ENCODE measurements around the gene VCAN. TPM values are rescaled to one million over a fixed set of nuclear protein-coding genes. Genes with fewer than 3 reads are reported as not detected.
A peak's percentile ranks its signal among the peaks of the same experiment; 100 is the strongest.

Gene VCAN
- total RNA-seq, 6 experiments from 2014 or later = 3.8 to 13.8 (median 6.0) TPM

DNA sequence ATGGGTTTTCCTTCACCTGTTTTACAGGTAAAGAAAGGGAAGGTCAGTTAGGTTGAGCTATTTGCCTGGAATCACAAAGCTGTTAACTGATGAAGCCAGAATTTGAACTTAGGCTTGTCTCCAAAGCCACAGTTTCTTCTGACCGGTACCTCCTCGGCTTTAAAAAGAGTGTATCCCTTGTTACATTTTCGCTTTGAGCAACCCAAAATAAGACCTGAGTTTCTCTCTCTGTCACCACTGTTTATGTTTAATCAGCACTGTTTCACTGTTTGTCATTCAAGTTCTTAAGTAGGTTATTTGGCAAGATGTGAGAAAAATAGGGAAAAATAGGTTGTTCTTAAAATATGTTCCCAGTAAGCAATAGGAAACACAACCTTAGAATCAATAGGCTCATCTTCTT, 84.6 kb downstream of the VCAN start:
- H3K4me3 ChIP-seq = no peak overlapping the region
- intact Hi-C loops (cut with DNase I) = no loop called here
- ATAC-seq = no peak

DNA sequence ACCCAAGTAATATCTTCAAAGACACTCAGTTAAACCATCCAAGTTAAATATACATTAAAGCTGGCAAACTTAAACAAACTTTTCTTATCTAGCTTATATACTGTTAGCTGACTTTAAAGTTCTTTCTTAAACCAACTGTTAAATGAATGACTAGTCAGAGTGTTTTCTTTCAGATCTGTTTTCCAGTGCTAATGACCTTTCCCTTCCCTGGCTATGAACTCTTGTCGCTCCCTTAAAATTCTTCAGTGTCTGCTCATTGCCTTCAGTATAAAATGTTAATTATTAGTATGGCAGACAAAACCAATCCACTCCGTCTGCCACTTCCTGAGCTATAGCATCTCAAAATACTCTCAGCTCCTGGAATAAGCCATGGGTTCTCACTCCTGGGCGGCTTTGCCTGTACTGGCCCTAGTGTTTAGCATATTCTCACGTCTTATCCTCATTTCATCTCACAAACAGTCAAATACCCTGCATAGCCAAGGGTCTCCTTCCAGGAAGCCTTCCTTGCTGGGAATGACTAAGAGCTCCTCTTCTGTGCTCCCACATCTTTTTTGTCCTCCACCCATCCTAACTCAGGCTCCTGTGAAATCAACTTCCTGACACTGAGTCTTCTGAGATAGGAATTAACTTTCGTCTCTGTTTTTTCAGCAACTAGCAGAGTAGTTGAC, 87.7 kb downstream of the VCAN start:
- Histone ChIP-seq H3K9me3 (no peaks in the 10 kb centered on the region), H3K4me1 (peaks cover 0 to 14% (median 5%) of the 10 kb centered on the region in 4 donors), H3K27me3 (no peaks in the 10 kb centered on the region), H3K4me3 (no peak overlapping the region), H3K27ac (no peak overlapping the region), H3K36me3 (no peaks in the 10 kb centered on the region)
- ATAC-seq = no peak
- no peak for DNase-seq
- WGBS (ENCODE audit: insufficient coverage, low coverage, low lambda C conversion rate, missing lambda C conversion rate) = 81% methylated on average over 5 of the region's 5 CpGs
- intact Hi-C loops (cut with DNase I) = no loop called here
- TF ChIP-seq POLR2A (IDR thresholded peaks at IDR 0.05) = no peak
- TF ChIP-seq, protein P1, sequence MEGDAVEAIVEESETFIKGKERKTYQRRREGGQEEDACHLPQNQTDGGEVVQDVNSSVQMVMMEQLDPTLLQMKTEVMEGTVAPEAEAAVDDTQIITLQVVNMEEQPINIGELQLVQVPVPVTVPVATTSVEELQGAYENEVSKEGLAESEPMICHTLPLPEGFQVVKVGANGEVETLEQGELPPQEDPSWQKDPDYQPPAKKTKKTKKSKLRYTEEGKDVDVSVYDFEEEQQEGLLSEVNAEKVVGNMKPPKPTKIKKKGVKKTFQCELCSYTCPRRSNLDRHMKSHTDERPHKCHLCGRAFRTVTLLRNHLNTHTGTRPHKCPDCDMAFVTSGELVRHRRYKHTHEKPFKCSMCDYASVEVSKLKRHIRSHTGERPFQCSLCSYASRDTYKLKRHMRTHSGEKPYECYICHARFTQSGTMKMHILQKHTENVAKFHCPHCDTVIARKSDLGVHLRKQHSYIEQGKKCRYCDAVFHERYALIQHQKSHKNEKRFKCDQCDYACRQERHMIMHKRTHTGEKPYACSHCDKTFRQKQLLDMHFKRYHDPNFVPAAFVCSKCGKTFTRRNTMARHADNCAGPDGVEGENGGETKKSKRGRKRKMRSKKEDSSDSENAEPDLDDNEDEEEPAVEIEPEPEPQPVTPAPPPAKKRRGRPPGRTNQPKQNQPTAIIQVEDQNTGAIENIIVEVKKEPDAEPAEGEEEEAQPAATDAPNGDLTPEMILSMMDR (IDR thresholded peaks at IDR 0.05) = no peak

More for the DNA sequence above, 84.6 kb downstream of the VCAN start:
- WGBS (ENCODE audit: insufficient coverage, low coverage, low lambda C conversion rate, missing lambda C conversion rate) = 60% methylated on average over 3 of the region's 3 CpGs
- no peaks in the 10 kb centered on the region for H3K4me1 ChIP-seq
- TF ChIP-seq POLR2A (IDR thresholded peaks at IDR 0.05) = no peak
- TF ChIP-seq, protein P1 (IDR thresholded peaks at IDR 0.05) = no peak
- H3K27me3 ChIP-seq = no peaks in the 10 kb centered on the region
- H3K36me3 ChIP-seq = no peaks in the 10 kb centered on the region
- H3K9me3 ChIP-seq = no peaks in the 10 kb centered on the region
- DNase-seq = no peak
- no peak overlapping the region for H3K27ac ChIP-seq

DNA sequence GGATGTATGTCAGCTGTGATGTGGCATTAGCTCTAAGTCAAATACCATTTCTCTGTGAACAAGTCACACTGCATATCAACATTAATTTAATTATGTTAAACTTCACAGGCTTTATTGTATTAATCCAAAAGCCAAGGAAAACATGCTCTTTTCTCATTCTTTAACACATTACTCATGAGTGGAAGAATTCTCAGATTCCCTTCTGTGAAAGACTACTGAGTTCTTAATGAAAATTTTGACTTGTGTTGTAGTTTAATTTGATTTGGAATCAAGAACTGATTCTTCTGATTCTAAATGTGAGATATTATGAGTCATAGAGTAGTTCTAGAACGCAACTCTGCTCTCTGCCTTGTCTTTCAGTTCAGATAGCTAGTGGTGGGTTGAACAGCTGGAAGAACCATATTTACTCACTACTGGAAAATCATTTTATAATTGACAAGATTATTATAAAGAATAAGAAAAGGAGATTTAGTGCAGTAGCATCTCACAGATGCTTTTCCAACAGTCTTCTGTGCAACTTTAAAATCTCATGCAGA, 90.6 kb downstream of the VCAN start:
- Histone ChIP-seq H3K9me3 (no peaks in the 10 kb centered on the region), H3K4me1 (peaks cover 0 to 14% (median 5%) of the 10 kb centered on the region in 4 donors), H3K36me3 (no peaks in the 10 kb centered on the region), H3K27me3 (no peaks in the 10 kb centered on the region), H3K4me3 (no peak overlapping the region), H3K27ac (no peak overlapping the region)
- TF ChIP-seq POLR2A (IDR thresholded peaks at IDR 0.05) = no peak
- TF ChIP-seq, protein P1 (IDR thresholded peaks at IDR 0.05) = no peak
- DNase-seq (no peak), ATAC-seq (no peak)
- intact Hi-C loops (cut with DNase I) = no loop called here
- 87% methylated on average over 1 of the region's 1 CpG for WGBS (ENCODE audit: insufficient coverage, low coverage, low lambda C conversion rate, missing lambda C conversion rate)

DNA sequence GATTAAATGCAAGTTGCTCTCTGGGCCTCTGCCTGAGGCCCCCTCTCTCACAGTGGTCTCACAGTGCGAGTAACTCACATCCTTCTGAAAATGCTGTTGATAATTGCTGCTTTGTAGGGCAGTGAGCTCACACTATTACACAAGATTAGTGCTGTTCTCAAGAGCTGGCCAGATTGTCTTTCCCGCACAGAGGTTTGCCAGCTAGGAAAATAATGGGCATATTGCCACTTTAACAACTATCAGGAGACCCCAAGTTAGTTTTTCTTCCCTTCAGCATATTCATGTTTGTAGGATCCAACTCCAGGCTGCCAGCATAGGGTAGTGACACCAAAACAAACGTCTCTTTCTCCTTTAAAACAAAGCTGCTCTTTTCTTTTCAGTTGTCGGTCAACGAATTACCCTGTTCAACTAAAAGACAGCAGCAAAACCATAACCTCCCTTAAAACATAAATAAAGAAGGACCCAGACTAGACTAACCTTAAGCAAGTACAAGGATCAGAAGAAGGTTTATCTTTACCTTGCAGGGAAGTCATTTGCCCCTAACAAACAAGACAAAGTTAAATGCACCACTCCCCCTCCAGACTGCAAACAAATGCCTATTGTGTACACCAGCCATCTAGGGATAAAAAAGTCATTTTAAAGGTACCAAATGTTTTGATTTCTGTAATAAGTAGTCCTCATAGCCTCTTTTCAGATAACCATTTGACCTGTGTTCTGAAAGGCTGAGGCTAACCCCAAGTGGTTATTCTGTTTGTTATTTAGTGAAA, 91.4 kb downstream of the VCAN start:
- peak; percentile 44 to 70 (median 66) for ATAC-seq
- no peak overlapping the region for H3K4me3 ChIP-seq
- H3K36me3 ChIP-seq = no peaks in the 10 kb centered on the region
- 40% methylated on average over 5 of the region's 5 CpGs for WGBS (ENCODE audit: insufficient coverage, low coverage, low lambda C conversion rate, missing lambda C conversion rate)
- no peak for DNase-seq
- H3K27me3 ChIP-seq = no peaks in the 10 kb centered on the region
- TF ChIP-seq, protein P1 (IDR thresholded peaks at IDR 0.05) = no peak
- no peak for TF ChIP-seq POLR2A (IDR thresholded peaks at IDR 0.05)
- peak overlapping the region in 2 of 3 donors; percentile 37 to 44 for H3K27ac ChIP-seq
- intact Hi-C loops (cut with DNase I) = no loop called here
- no peaks in the 10 kb centered on the region for H3K9me3 ChIP-seq
- peaks cover 0 to 14% (median 5%) of the 10 kb centered on the region in 4 donors for H3K4me1 ChIP-seq
